Measurements from ENCODE around the gene DTX3.

- TF ChIP-seq ZNF425 (CRISPR knock-in tag; conservative IDR thresholded peaks at IDR 0.05) (no peak), SP1 (CRISPR knock-in tag; conservative IDR thresholded peaks at IDR 0.05) (no peak), KAT7 (CRISPR knock-in tag; IDR thresholded peaks at IDR 0.05; ENCODE audit: borderline replicate concordance) (no peak), JUN (CRISPR knock-in tag; IDR thresholded peaks at IDR 0.05) (no peak), CTCF (IDR thresholded peaks at IDR 0.05) (no peak), MAX (CRISPR knock-in tag; IDR thresholded peaks at IDR 0.05) (no peak), SMAD3 (CRISPR knock-in tag; IDR thresholded peaks at IDR 0.05; ENCODE audit: borderline replicate concordance) (no peak)
These were observed 14.2 kb upstream of the DTX3 start for GRCh38 chr12:57590479-57590863.
